Smooth muscle cell (in vitro differentiated cells): ENCODE measurements around the gene WDR6. TPM values are rescaled to one million over a fixed set of nuclear protein-coding genes. Genes with fewer than 3 reads are reported as not detected.

Source experiments
- DNase-seq: peaks from one replicate; lab custom pipeline; 2025; ENCODE audit not compliant: unreplicated experiment; lab: John Stamatoyannopoulos, UW
- H2AFZ ChIP-seq: fragments of 200-600 bp; sonication (generic); 2 replicates; pipeline ENCODE4 v1.6.0; 2016; ENCODE audit warnings: antibody characterized with exemption, low read depth, mild to moderate bottlenecking
- H3F3A ChIP-seq: fragments of 200-600 bp; sonication (generic); 2 replicates; pipeline ENCODE4 v1.6.0; 2017; ENCODE audit warnings: antibody characterized with exemption, low read depth
- H3K27ac ChIP-seq: fragments of 200-600 bp; sonication (generic); 2 replicates; pipeline ENCODE4 v1.5.1; 2016; ENCODE audit warnings: low read depth, mild to moderate bottlenecking
- H3K27me3 ChIP-seq: fragments of 200-600 bp; sonication (generic); 2 replicates; pipeline ENCODE4 v1.6.1; 2016; ENCODE audit warnings: low read depth, mild to moderate bottlenecking
- H3K36me3 ChIP-seq: fragments of 200-600 bp; sonication (generic); 2 replicates; pipeline ENCODE4 v1.5.1; 2016; ENCODE audit warnings: low read depth
- H3K4me1 ChIP-seq: fragments of 200-600 bp; sonication (generic); 2 replicates; pipeline ENCODE4 v1.5.1; 2016; ENCODE audit warnings: low read depth
- H3K4me2 ChIP-seq: fragments of 200-600 bp; sonication (generic); 2 replicates; pipeline ENCODE4 v1.6.0; 2016; ENCODE audit warnings: mild to moderate bottlenecking
- H3K4me3 ChIP-seq: fragments of 200-600 bp; sonication (generic); 2 replicates; pipeline ENCODE4 v1.5.1; 2016; ENCODE audit warnings: mild to moderate bottlenecking
- H3K79me2 ChIP-seq: fragments of 200-600 bp; sonication (generic); 2 replicates; pipeline ENCODE4 v1.6.0; 2016; ENCODE audit warnings: low read depth, mild to moderate bottlenecking
- H3K9ac ChIP-seq: fragments of 200-600 bp; sonication (generic); 2 replicates; pipeline ENCODE4 v1.6.0; 2016; ENCODE audit warnings: low read depth
- H3K9me3 ChIP-seq: fragments of 200-600 bp; sonication (generic); replicated peaks from 2 replicates; pipeline ENCODE4 v1.5.1; 2016; ENCODE audit warnings: low read depth
- H4K20me1 ChIP-seq: fragments of 200-600 bp; sonication (generic); 2 replicates; pipeline ENCODE4 v1.6.0; 2016; ENCODE audit warnings: low read depth
- CTCF ChIP-seq: fragments of 200-600 bp; sonication (generic); IDR thresholded peaks from 2 replicates; pipeline ENCODE4 v1.5.1; 2017; ENCODE audit warnings: borderline replicate concordance, mild to moderate bottlenecking, antibody characterized with exemption; ENCODE audit not compliant: insufficient read depth, poor library complexity, severe bottlenecking
- WGBS: methylation state at CpG from one replicate; pipeline ENCODE4 v1.1.7; 2016; ENCODE audit warnings: low lambda C conversion rate; 5-methylcytosine and 5-hydroxymethylcytosine counted together
- polyA plus RNA-seq: library from polyadenylated mRNA; unstranded; fragments of >200 nt; fragmentation: Nextera tagmentation; extraction: Ambion mirVana; gene quantifications from 2 replicates; pipeline ENCODE4 v1.2.1, GENCODE V29; 2016
- total RNA-seq: library from RNA; depleted of rRNA; stranded (reverse); fragments of >200 nt; gene quantifications from 2 replicates; pipeline ENCODE4 v1.2.3, GENCODE V29; 2014

Gene WDR6
- total and polyA plus RNA-seq, 2 experiments from 2014 or later: 61.8 to 86.8 TPM

GRCh38 chr3:49028673-49029562 is 21.7 kb downstream of the WDR6 start, which contains the start of gene IMPDH2:
Gene IMPDH2 (minus strand): TSS chr3:49029398. CDS start chr3:49029350, 48 bp downstream.
- WGBS: 8% methylated on average over 54 of the region's 55 CpGs
- no peaks in the 10 kb centered on the region for H4K20me1 ChIP-seq
- H2AFZ ChIP-seq: no peak within 1 kb of the TSS

DNA sequence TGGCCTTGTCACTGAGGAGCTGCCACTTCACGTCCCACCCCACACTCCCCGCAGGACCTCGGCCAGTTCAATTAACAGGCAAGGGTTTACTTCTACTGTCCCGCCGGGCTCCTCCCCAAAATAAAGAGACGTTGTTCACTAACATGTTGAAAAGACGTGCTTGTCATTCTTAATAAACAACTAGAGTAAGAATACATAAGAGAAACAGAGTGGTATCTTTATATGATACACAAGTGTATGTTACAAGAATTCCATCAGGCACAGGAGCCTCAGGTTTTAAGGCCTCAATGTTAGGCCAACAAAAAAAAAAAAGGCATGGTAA is 22.3 kb downstream of the WDR6 start:
- H3K79me2 ChIP-seq: peaks cover 26% of the 10 kb centered on the region
- peaks cover 30% of the 10 kb centered on the region for H3F3A ChIP-seq
- no peaks in the 10 kb centered on the region for H4K20me1 ChIP-seq
- H3K36me3 ChIP-seq: no peaks in the 10 kb centered on the region
- peak overlapping the region; percentile 69 for H3K9ac ChIP-seq
- H3K27me3 ChIP-seq: no peaks in the 10 kb centered on the region
- WGBS: 8% methylated on average over 7 of the region's 7 CpGs
- peaks cover 10% of the 10 kb centered on the region for H3K4me1 ChIP-seq
- H2AFZ ChIP-seq: no peak overlapping the region
- peak overlapping the region; percentile 95 for H3K4me2 ChIP-seq
- peak overlapping the region; percentile 91 for H3K27ac ChIP-seq
- H3K4me3 ChIP-seq: peak overlapping the region; percentile 79
- TF ChIP-seq CTCF: no peak
- no peak for DNase-seq
- no peaks in the 10 kb centered on the region for H3K9me3 ChIP-seq

More at GRCh38 chr3:49028673-49029562, 21.7 kb downstream of the WDR6 start, which contains the start of gene IMPDH2:
- H3K4me2 ChIP-seq: peak within 1 kb of the TSS; percentile 95
- DNase-seq: peak; percentile 74
- H3K27ac ChIP-seq: peak within 1 kb of the TSS; percentile 91
- no peak for TF ChIP-seq CTCF
- peaks cover 35% of the 10 kb centered on the region for H3F3A ChIP-seq
- H3K4me1 ChIP-seq: peaks cover 10% of the 10 kb centered on the region
- no peaks in the 10 kb centered on the region for H3K36me3 ChIP-seq
- no peaks in the 10 kb centered on the region for H3K27me3 ChIP-seq
- H3K9me3 ChIP-seq: no peaks in the 10 kb centered on the region
- peaks cover 28% of the 10 kb centered on the region for H3K79me2 ChIP-seq
- peak within 1 kb of the TSS; percentile 94 for H3K9ac ChIP-seq
- H3K4me3 ChIP-seq: peak within 1 kb of the TSS; percentile 79

DNA sequence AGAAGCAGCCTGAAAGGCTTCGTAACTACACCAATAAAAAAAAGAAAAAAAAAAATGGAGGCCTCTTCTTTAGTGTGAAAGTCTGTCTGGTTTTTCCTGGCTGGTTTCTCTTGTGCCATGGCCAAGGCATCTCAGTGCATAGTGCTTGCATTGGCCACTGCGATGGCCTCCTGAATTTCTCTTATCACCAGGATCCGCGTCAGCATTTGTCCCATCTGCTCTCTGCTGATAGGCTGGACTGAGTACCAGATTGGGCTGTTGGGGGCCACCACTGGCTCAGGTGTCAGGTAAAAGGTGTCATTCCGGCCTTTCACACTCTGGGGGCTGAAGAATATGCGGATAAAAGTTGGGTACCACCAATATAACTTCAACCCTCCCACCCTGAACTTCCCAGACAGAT is 23.1 kb downstream of the WDR6 start:
- no peaks in the 10 kb centered on the region for H3K9me3 ChIP-seq
- H4K20me1 ChIP-seq: no peaks in the 10 kb centered on the region
- H3K4me2 ChIP-seq: no peak overlapping the region
- H3K27me3 ChIP-seq: no peaks in the 10 kb centered on the region
- H3K4me1 ChIP-seq: peaks cover 10% of the 10 kb centered on the region
- H2AFZ ChIP-seq: no peak overlapping the region
- peaks cover 29% of the 10 kb centered on the region for H3F3A ChIP-seq
- no peak overlapping the region for H3K4me3 ChIP-seq
- no peak for TF ChIP-seq CTCF
- no peak overlapping the region for H3K9ac ChIP-seq
- 100% methylated on average over 6 of the region's 6 CpGs for WGBS
- no peak for DNase-seq
- no peaks in the 10 kb centered on the region for H3K36me3 ChIP-seq
- peak overlapping the region; percentile 91 for H3K27ac ChIP-seq
- peaks cover 24% of the 10 kb centered on the region for H3K79me2 ChIP-seq
